PC-9 (cell line): ENCODE results near the gene LRFN3. TPM values are rescaled to one million over a fixed set of nuclear protein-coding genes. Genes with fewer than 3 reads are reported as not detected.

Experiments
- BruUV-seq: library from RNA; stranded (reverse); fragments of 400-500 nt; replicated peaks from 2 replicates; lab custom pipeline; 2021; lab: Mats Ljungman, UMichigan
- CTCF ChIA-PET: fragments of 300-600 bp; sonication (Branson Sonifier 250); formaldehyde crosslinking; loops from one replicate; lab custom pipeline; 2022; ENCODE audit warnings: antibody characterized with exemption; lab: Charles Lee
- POLR2A ChIA-PET: fragments of 300-600 bp; sonication (Branson Sonifier 250); formaldehyde crosslinking; loops from one replicate; lab custom pipeline; 2022; ENCODE audit warnings: antibody characterized with exemption; ENCODE audit not compliant: unreplicated experiment; lab: Charles Lee
- DNase-seq, 2 experiments: peaks; one replicate each; pipeline versions ENCODE4 v3.0.0 to v3.0.0-alpha.2; 2015 to 2022; ENCODE audit warnings: mixed read lengths in 1 of 2
- H2AFZ ChIP-seq: fragments of 200-600 bp; sonication (generic); 2 replicates; pipeline ENCODE4 v1.8.1; 2017; ENCODE audit warnings: antibody characterized with exemption
- H3F3A ChIP-seq: fragments of 200-600 bp; sonication (generic); 2 replicates; pipeline ENCODE4 v1.8.1; 2017; ENCODE audit warnings: antibody characterized with exemption, mild to moderate bottlenecking, low read depth; ENCODE audit not compliant: insufficient read depth
- H3K27ac ChIP-seq: fragments of 200-600 bp; sonication (generic); 2 replicates; pipeline ENCODE4 v1.6.1; 2016; ENCODE audit warnings: mixed run types
- H3K27me3 ChIP-seq: fragments of 200-600 bp; sonication (generic); 2 replicates; pipeline ENCODE4 v1.6.1; 2016; ENCODE audit warnings: low read depth, mixed run types; ENCODE audit not compliant: insufficient read depth
- H3K36me3 ChIP-seq: fragments of 200-600 bp; sonication (generic); 2 replicates; pipeline ENCODE4 v1.6.1; 2016; ENCODE audit warnings: low read depth, mixed run types
- H3K4me1 ChIP-seq: fragments of 200-600 bp; sonication (generic); replicated peaks from 2 replicates; pipeline ENCODE4 v1.6.1; 2016; ENCODE audit warnings: mixed run types; ENCODE audit not compliant: insufficient read depth
- H3K4me2 ChIP-seq: fragments of 200-600 bp; sonication (generic); 2 replicates; pipeline ENCODE4 v1.6.1; 2017; ENCODE audit warnings: mixed run types
- H3K4me3 ChIP-seq: fragments of 200-600 bp; sonication (generic); 2 replicates; pipeline ENCODE4 v1.6.1; 2016; ENCODE audit warnings: mixed run types
- H3K79me2 ChIP-seq: fragments of 200-600 bp; sonication (generic); 2 replicates; pipeline ENCODE4 v1.6.1; 2017; ENCODE audit warnings: low read depth, mixed run types
- H3K9me2 ChIP-seq: fragments of 200-600 bp; sonication (generic); 2 replicates; pipeline ENCODE4 v1.8.1; 2017; ENCODE audit warnings: mild to moderate bottlenecking; ENCODE audit not compliant: insufficient read depth
- H3K9me3 ChIP-seq: fragments of 200-600 bp; sonication (generic); 2 replicates; pipeline ENCODE4 v1.8.1; 2016; ENCODE audit warnings: low read depth; ENCODE audit not compliant: insufficient read depth
- H4K20me1 ChIP-seq: fragments of 200-600 bp; sonication (generic); 2 replicates; pipeline ENCODE4 v1.8.1; 2017; ENCODE audit not compliant: insufficient read depth
- EZH2 ChIP-seq: fragments of 200-600 bp; sonication (generic); IDR thresholded peaks from 2 replicates; pipeline ENCODE4 v1.8.0; 2017; ENCODE audit warnings: antibody characterized with exemption, low read depth
- intact Hi-C: fragments of 100-400 bp; cut with micrococcal nuclease; formaldehyde crosslinking; loops from one replicate; pipeline ENCODE4 v1.10.0; 2022; ENCODE audit not compliant: unreplicated experiment
- total RNA-seq: library from RNA; stranded (reverse); gene quantifications from 2 replicates; pipeline ENCODE4 v1.2.3, GENCODE V29; 2021
- TF ChIP-seq, protein P1 (sequence below): fragments of 200-600 bp; sonication (generic); conservative IDR thresholded peaks from 2 replicates; pipeline ENCODE4 v1.6.1; 2017; ENCODE audit warnings: mixed run types, antibody characterized with exemption, mild to moderate bottlenecking, moderate library complexity

The LRFN3 gene
- total RNA-seq, 1 experiment from 2014 or later: 10.5 TPM

DNA sequence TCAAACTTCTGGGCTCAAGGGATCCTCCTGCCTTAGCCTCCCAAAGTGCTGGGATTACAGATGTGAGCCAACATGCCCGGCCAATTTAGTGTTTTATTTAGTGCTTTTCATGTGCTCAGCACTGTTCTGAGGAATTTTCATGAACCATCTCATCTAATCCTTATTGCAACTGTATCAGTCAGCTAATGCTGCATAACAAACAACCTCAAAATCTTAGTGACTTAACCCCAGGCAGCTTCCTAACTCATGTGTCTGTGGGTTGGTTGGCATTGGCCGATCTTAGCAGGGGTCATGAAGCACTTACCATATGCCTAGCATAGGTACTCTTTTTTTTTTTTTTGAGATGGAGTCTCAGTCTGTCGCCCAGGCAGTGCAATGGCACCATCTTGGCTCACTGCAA lies 52.6 kb downstream of the LRFN3 start:
- H3K9me2 ChIP-seq: no peaks in the 10 kb centered on the region
- peaks cover 51% of the 10 kb centered on the region for H3K27me3 ChIP-seq
- H3K27ac ChIP-seq: no peak overlapping the region
- no peak overlapping the region for H3K4me2 ChIP-seq
- no peaks in the 10 kb centered on the region for H3K36me3 ChIP-seq
- intact Hi-C loops: no loop called here
- no peaks in the 10 kb centered on the region for H3F3A ChIP-seq
- no TSS peak for BruUV-seq
- H3K9me3 ChIP-seq: no peaks in the 10 kb centered on the region; the same call in 1 of the 2 replicates
- CTCF ChIA-PET: no interaction called here
- H3K4me1 ChIP-seq: no peaks in the 10 kb centered on the region
- H3K4me3 ChIP-seq: no peak overlapping the region
- POLR2A ChIA-PET: no interaction called here
- H2AFZ ChIP-seq: no peak overlapping the region
- H3K79me2 ChIP-seq: no peaks in the 10 kb centered on the region
- no peak for DNase-seq
- TF ChIP-seq, protein P1, sequence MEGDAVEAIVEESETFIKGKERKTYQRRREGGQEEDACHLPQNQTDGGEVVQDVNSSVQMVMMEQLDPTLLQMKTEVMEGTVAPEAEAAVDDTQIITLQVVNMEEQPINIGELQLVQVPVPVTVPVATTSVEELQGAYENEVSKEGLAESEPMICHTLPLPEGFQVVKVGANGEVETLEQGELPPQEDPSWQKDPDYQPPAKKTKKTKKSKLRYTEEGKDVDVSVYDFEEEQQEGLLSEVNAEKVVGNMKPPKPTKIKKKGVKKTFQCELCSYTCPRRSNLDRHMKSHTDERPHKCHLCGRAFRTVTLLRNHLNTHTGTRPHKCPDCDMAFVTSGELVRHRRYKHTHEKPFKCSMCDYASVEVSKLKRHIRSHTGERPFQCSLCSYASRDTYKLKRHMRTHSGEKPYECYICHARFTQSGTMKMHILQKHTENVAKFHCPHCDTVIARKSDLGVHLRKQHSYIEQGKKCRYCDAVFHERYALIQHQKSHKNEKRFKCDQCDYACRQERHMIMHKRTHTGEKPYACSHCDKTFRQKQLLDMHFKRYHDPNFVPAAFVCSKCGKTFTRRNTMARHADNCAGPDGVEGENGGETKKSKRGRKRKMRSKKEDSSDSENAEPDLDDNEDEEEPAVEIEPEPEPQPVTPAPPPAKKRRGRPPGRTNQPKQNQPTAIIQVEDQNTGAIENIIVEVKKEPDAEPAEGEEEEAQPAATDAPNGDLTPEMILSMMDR: no peak
- no peak for TF ChIP-seq EZH2
- no peaks in the 10 kb centered on the region for H4K20me1 ChIP-seq

DNA sequence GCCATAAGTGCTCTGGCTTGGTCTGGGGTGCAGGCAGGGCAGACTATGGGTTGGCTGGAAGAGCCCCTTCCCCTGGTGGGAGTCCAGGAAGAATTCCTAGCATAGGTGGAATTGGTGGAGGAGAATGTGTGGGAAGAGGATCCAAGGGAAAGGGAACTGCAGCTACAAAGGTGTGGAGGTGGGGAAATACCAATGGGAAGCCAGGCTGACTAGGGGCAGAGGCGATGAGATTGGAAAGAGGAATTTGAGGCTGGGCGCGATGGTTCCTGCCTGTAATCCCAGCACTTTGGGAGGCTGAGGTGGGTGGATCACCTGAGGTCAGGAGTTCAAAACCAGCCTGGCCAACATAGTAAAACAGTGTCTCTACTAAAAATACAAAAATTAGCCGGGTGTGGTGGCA lies 54.0 kb downstream of the LRFN3 start:
- Histone ChIP-seq H3K9me3 (no peaks in the 10 kb centered on the region; the same call in 1 of the 2 replicates), H3K9me2 (no peaks in the 10 kb centered on the region), H3K4me3 (no peak overlapping the region), H4K20me1 (no peaks in the 10 kb centered on the region), H3K4me1 (no peaks in the 10 kb centered on the region), H3K79me2 (no peaks in the 10 kb centered on the region), H3F3A (no peaks in the 10 kb centered on the region), H3K4me2 (no peak overlapping the region), H3K27me3 (peaks cover 39% of the 10 kb centered on the region), H2AFZ (no peak overlapping the region), H3K27ac (no peak overlapping the region), H3K36me3 (no peaks in the 10 kb centered on the region)
- intact Hi-C loops: loop anchor here (10.0 kb wide), 1 partner anchor 245 kb away; the partner anchor contains the start of genes IGFLR1, LIN37, PSENEN and U2AF1L4
- CTCF ChIA-PET: no interaction called here
- POLR2A ChIA-PET: no interaction called here
- no TSS peak for BruUV-seq
- TF ChIP-seq EZH2: no peak
- TF ChIP-seq, protein P1: no peak
- DNase-seq: no peak

DNA sequence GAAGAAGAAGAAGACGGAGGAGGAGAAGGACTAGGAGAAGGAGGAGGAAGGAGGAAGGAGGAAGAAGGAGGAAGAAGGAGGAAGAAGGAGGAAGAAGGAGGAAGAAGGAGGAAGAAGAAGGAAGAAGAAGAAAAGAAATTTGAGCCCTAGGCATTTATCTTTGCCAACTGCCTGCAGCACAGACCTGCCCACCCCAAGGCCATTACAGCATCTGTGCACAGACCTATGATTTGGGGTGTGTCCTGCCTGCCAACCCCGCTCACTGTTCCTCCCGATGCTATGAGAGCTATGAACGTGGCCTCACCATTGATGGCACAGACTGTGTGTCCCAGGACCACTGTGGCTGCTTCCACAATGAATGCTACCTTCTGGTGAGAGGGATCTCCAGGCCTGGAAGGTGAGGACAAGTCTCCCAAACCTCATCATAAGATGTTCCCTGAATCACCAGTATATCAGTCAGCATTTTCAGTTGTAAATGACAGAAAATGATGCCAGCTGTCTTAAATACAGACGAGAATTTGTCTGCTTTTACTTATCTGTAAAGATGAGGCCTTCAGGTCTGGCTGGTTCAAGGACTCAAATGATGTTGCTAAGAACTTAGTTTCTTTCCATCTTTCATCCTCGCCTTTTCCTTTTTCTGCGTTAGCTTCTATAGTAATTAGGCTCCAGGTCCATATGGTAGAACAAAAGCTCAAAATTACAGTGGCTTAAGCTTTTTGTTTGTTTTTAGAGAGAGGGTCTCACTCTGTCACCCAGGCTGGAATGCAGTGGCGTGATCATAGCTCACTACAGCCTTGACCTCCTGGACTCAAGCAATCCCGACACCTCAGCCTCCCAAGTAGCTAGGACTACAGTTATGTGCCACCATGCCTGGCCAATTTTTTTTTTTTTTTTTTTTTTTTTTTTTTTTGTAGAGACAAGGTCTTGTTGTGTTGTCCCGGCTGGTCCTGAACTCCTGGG lies 54.9 kb downstream of the LRFN3 start:
- no peaks in the 10 kb centered on the region; the same call in 1 of the 2 replicates for H3K9me3 ChIP-seq
- H3F3A ChIP-seq: no peaks in the 10 kb centered on the region
- no peak overlapping the region for H3K4me2 ChIP-seq
- POLR2A ChIA-PET: interaction anchor here (0.6 kb wide), 1 partner anchor 537 kb away, joined by 4 read pairs; no protein-coding TSS in a partner anchor
- no peak overlapping the region for H3K27ac ChIP-seq
- H3K4me1 ChIP-seq: peaks cover 4% of the 10 kb centered on the region; the same call in 1 of the 2 replicates
- peaks cover 8% of the 10 kb centered on the region for H3K79me2 ChIP-seq
- BruUV-seq: no TSS peak
- no peaks in the 10 kb centered on the region for H3K36me3 ChIP-seq
- intact Hi-C loops: loop anchor here (10.0 kb wide), 1 partner anchor 246 kb away; the partner anchor contains the start of genes IGFLR1, LIN37, PSENEN and U2AF1L4
- no peak overlapping the region for H2AFZ ChIP-seq
- no peaks in the 10 kb centered on the region for H4K20me1 ChIP-seq
- peaks cover 30% of the 10 kb centered on the region for H3K27me3 ChIP-seq
- DNase-seq: no peak
- H3K9me2 ChIP-seq: no peaks in the 10 kb centered on the region
- no peak for TF ChIP-seq EZH2
- TF ChIP-seq, protein P1: no peak
- no peak overlapping the region for H3K4me3 ChIP-seq
- CTCF ChIA-PET: interaction anchor here (0.6 to 0.7 kb wide), 2 partner anchors 23 to 485 kb away, joined by 3 to 11 read pairs; partner anchors contain the start of gene ALKBH6
